Right ventricle myocardium inferior (tissue), 1 donor: ENCODE measurements around the gene WDR93. TPM values are rescaled to one million over a fixed set of nuclear protein-coding genes. Genes with fewer than 3 reads are reported as not detected.

Experiments used
- ATAC-seq: fragments of 200-7000 bp; cut with Tn5 transposase; one replicate; pipeline ENCODE4 v1.9.1; 2020; ENCODE audit warnings: mild to moderate bottlenecking, moderate library complexity
- DNase-seq: peaks from one replicate; pipeline ENCODE4 v3.0.0; 2021; ENCODE audit errors: missing footprints
- intact Hi-C: fragments of 100-400 bp; cut with DNase I; formaldehyde crosslinking; loops from one replicate; pipeline ENCODE4 v1.11.0; 2022
- total RNA-seq: library from RNA; stranded (reverse); fragmentation: NEBNext Ultra II Directional; extraction: Animal tissue kit (Norgen Biotek cat#: 25700); gene quantifications from one replicate; pipeline ENCODE4 v1.2.1, GENCODE V29; 2021
- donor health status: DM: no; HTN: yes; CAD: no; lungs with severe emphysema.

The WDR93 gene
- total RNA-seq, 1 donor from 2014 or later = not detected

- intact Hi-C loops = no loop called here
- DNase-seq = no peak
- no peak for ATAC-seq
Measured at GRCh38 chr15:89735773-89736172, 45.2 kb downstream of the WDR93 start.

GRCh38 chr15:89740137-89740536, 49.5 kb downstream of the WDR93 start:
- intact Hi-C loops = loop anchor here (2.0 kb wide), 1 partner anchor 135 kb away; no protein-coding TSS in a partner anchor
- no peak for DNase-seq
- ATAC-seq = peak; percentile 84

- no peak for DNase-seq
- ATAC-seq = no peak
- intact Hi-C loops = no loop called here
Measured at GRCh38 chr15:89743011-89743410, 52.4 kb downstream of the WDR93 start.

GRCh38 chr15:89743594-89743993, 53.0 kb downstream of the WDR93 start:
- DNase-seq = no peak
- intact Hi-C loops = no loop called here
- ATAC-seq = no peak

- intact Hi-C loops = no loop called here
- DNase-seq (no peak), ATAC-seq (no peak)
Measured at GRCh38 chr15:89745131-89745530, 54.5 kb downstream of the WDR93 start.

- intact Hi-C loops = no loop called here
- DNase-seq (no peak), ATAC-seq (no peak)
Measured at GRCh38 chr15:89745768-89746167, 55.2 kb downstream of the WDR93 start.

- ATAC-seq (no peak), DNase-seq (no peak)
- intact Hi-C loops = no loop called here
Measured at GRCh38 chr15:89746386-89746780, 55.8 kb downstream of the WDR93 start.

- intact Hi-C loops = no loop called here
- ATAC-seq (no peak), DNase-seq (no peak)
Measured at GRCh38 chr15:89747708-89748682, 57.4 kb downstream of the WDR93 start.

- no peak for ATAC-seq
- intact Hi-C loops = no loop called here
- DNase-seq = no peak
Measured at GRCh38 chr15:89749054-89749453, 58.4 kb downstream of the WDR93 start.

GRCh38 chr15:89749526-89749925, 58.9 kb downstream of the WDR93 start:
- no peak for DNase-seq
- no peak for ATAC-seq
- intact Hi-C loops = no loop called here

- intact Hi-C loops = loop anchor here (2.0 to 5.0 kb wide), 2 partner anchors 77 to 103 kb away; no protein-coding TSS in a partner anchor
- DNase-seq (no peak), ATAC-seq (peak; percentile 9)
Measured at GRCh38 chr15:89749951-89750559, 59.4 kb downstream of the WDR93 start.

GRCh38 chr15:89750560-89751542, 60.2 kb downstream of the WDR93 start, which contains the start of gene MESP1:
TSS of gene MESP1 (minus strand) at chr15:89751249. CDS start at chr15:89751231, 18 bp downstream.
- ATAC-seq (peak; percentile 95), DNase-seq (peak; percentile 98)
- intact Hi-C loops = loop anchor here (2.0 to 5.0 kb wide), 2 partner anchors 76 to 104 kb away; no protein-coding TSS in a partner anchor

- intact Hi-C loops = loop anchor here (2.0 to 5.0 kb wide), 2 partner anchors 76 to 105 kb away; no protein-coding TSS in a partner anchor
- DNase-seq (no peak), ATAC-seq (no peak)
Measured at GRCh38 chr15:89751748-89752147, 61.1 kb downstream of the WDR93 start.

GRCh38 chr15:89753855-89754254, 63.2 kb downstream of the WDR93 start:
- DNase-seq (no peak), ATAC-seq (no peak)
- intact Hi-C loops = loop anchor here (5.0 kb wide), 1 partner anchor 73 kb away; no protein-coding TSS in a partner anchor

GRCh38 chr15:89754361-89755154, 63.9 kb downstream of the WDR93 start:
- intact Hi-C loops = loop anchor here (5.0 kb wide), 1 partner anchor 73 kb away; no protein-coding TSS in a partner anchor

GRCh38 chr15:89755701-89756100, 65.1 kb downstream of the WDR93 start:
- intact Hi-C loops = no loop called here
- DNase-seq = no peak
- no peak for ATAC-seq

More at GRCh38 chr15:89754361-89755154, 63.9 kb downstream of the WDR93 start:
- DNase-seq (no peak), ATAC-seq (no peak)

- ATAC-seq = no peak
- intact Hi-C loops = no loop called here
- DNase-seq = no peak
Measured at GRCh38 chr15:89756897-89757296, 66.3 kb downstream of the WDR93 start.

- DNase-seq (no peak), ATAC-seq (no peak)
- intact Hi-C loops = no loop called here
Measured at GRCh38 chr15:89758283-89758682, 67.7 kb downstream of the WDR93 start.
